Measurements from ENCODE around the gene FAM124A.

Gene FAM124A

DNA sequence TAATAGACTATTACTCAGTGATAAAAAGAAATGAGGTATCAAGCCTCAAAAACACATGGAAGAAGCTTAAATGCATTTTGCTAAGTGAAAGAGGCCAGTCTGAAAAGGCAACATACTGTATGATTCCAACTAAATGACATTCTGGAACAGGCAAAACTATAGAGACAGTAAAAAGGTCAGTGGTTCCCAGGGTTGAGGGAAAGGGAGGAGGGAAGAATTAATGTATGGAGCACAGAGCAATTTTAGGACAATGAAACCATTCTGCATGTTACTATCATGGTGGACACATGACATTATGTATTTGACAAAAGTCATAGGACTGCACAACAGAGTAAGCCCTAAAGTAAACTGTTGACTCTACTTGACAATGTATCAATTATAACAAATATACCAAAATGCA lies 111.6 kb downstream of the FAM124A start:
- no peak for DNase-seq
